Ovary (tissue), 9 donors: Measurements from ENCODE around the gene SNORC. TPM values are rescaled to one million over a fixed set of nuclear protein-coding genes. Genes with fewer than 3 reads are reported as not detected.
A peak's percentile ranks its signal among the peaks of the same experiment; 100 is the strongest.

Source experiments
- DNase-seq, 5 donors: peaks; one replicate each; pipeline ENCODE4 v3.0.0-alpha.2; 2019 to 2020
- H3K27ac ChIP-seq, 2 donors: fragments of 200-600 bp; one replicate each; pipeline versions ENCODE4 v1.5.1 to v1.8.0; 2019 to 2022
- H3K27me3 ChIP-seq: fragments of 200-600 bp; one replicate; pipeline ENCODE4 v1.8.0; 2022
- H3K36me3 ChIP-seq: fragments of 200-600 bp; sonication (generic); one replicate; pipeline ENCODE4 v1.5.1; 2019
- H3K4me1 ChIP-seq: one replicate; pipeline ENCODE4 v1.8.1; 2013; ENCODE audit warnings: mild to moderate bottlenecking, moderate library complexity; ENCODE audit not compliant: insufficient read depth
- H3K4me3 ChIP-seq: fragments of 200-600 bp; sonication (generic); one replicate; pipeline ENCODE4 v1.5.1; 2017
- H3K9me3 ChIP-seq, 2 donors: fragments of 200-600 bp in 1 of 2; sonication (generic) in 1 of 2; one replicate each; pipeline versions ENCODE4 v1.5.1 to v1.8.1; 2013 to 2019; ENCODE audit warnings: mild to moderate bottlenecking in 1 of 2, moderate library complexity in 1 of 2
- EP300 ChIP-seq: sonication (generic); formaldehyde crosslinking; IDR thresholded peaks from one replicate; pipeline ENCODE4 v1.6.1; 2017; ENCODE audit warnings: antibody characterized with exemption
- POLR2A ChIP-seq: fragments of 450-650 bp; IDR thresholded peaks from one replicate; pipeline ENCODE4 v1.6.1; 2017; ENCODE audit warnings: antibody characterized with exemption, mild to moderate bottlenecking, moderate library complexity
- WGBS, 3 donors: extraction: QIAGEN DNeasy Blood & Tissue Kit in 1 of 3; methylation state at CpG; one replicate each; pipeline versions ENCODE4 v1.1.5 to v1.1.7; 2013 to 2017; 5-methylcytosine and 5-hydroxymethylcytosine counted together
- intact Hi-C, 4 donors: fragments of 100-400 bp; cut with DNase I; formaldehyde crosslinking; loops; one replicate each; pipeline versions ENCODE4 v1.11.0 to v1.15.1; 2022 to 2023
- polyA plus RNA-seq, 2 donors: library from polyadenylated mRNA; stranded (reverse); fragments of 200-250 nt in 1 of 2; fragments of 350-450 nt in 1 of 2; fragmentation: Illumina TruSeq in 1 of 2; extraction: RNeasy Lipid Tissue Mini Kit (QIAGEN cat#74804) in 1 of 2; gene quantifications; one replicate each; pipeline ENCODE4 v1.2.3, GENCODE V29; 2013 to 2014
- total RNA-seq, 7 donors: library from RNA; depleted of rRNA in 2 of 7; stranded (reverse); fragments of >200 nt in 2 of 7; fragmentation: NEBNext Ultra II Directional in 3 of 7; extraction: Animal tissue kit (Norgen Biotek cat#: 25700) in 3 of 7; gene quantifications; one replicate each; pipeline versions ENCODE4 v1.1.0 to v1.2.4, GENCODE V29; 2016 to 2023
- TF ChIP-seq, protein P1 (sequence below), 3 donors: fragments of 450-650 bp in 2 of 3; fragments of 200-600 bp in 1 of 3; IDR thresholded peaks; one replicate each; pipeline versions ENCODE4 v1.5.1 to v1.8.0; 2016 to 2022; ENCODE audit warnings: antibody characterized with exemption in 3 of 3, mild to moderate bottlenecking in 1 of 3
- donor health status: DM: no; HTN: no; CAD: no; lungs with moderate emphysema.
- donor health status: DM: no; HTN: no; CAD: no.
- donor health status: Bipolar disorder and iron deficiency.
- donor health status: DM: yes; HTN: yes; CAD: no.
- donor health status: DM: no; HTN: no; CAD: no.
- donor health status: DM: yes; HTN: yes; CAD: no.

SNORC gene
- total and polyA plus RNA-seq, 9 donors = 0.10 to 2.9 (median 1.1) TPM

DNA sequence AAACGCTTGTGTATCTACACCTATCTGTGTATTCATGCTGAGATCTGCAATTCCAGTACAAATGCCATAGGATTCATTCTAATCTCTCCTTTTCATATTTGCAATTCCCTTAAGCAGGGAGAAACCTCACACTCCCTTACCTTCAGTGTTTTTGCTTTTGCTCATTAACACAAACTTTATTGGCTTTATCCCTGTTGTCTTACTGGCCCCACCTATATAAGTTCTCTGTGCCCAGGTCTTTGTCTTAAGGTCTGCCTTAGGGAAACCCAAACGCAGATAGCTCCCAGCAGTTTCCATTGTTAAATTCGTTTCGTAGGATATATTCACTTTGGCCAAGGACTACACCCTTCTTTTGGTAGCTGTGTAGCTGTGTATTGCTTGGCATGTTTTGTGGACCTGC lies 4.0 kb upstream of the SNORC start:
- Histone ChIP-seq H3K36me3 (no peaks in the 10 kb centered on the region), H3K4me1 (no peaks in the 10 kb centered on the region), H3K9me3 (no peaks in the 10 kb centered on the region), H3K27me3 (no peaks in the 10 kb centered on the region), H3K4me3 (no peak overlapping the region), H3K27ac (no peak overlapping the region)
- no peak for DNase-seq
- TF ChIP-seq POLR2A = no peak
- TF ChIP-seq, protein P1, sequence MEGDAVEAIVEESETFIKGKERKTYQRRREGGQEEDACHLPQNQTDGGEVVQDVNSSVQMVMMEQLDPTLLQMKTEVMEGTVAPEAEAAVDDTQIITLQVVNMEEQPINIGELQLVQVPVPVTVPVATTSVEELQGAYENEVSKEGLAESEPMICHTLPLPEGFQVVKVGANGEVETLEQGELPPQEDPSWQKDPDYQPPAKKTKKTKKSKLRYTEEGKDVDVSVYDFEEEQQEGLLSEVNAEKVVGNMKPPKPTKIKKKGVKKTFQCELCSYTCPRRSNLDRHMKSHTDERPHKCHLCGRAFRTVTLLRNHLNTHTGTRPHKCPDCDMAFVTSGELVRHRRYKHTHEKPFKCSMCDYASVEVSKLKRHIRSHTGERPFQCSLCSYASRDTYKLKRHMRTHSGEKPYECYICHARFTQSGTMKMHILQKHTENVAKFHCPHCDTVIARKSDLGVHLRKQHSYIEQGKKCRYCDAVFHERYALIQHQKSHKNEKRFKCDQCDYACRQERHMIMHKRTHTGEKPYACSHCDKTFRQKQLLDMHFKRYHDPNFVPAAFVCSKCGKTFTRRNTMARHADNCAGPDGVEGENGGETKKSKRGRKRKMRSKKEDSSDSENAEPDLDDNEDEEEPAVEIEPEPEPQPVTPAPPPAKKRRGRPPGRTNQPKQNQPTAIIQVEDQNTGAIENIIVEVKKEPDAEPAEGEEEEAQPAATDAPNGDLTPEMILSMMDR (IDR thresholded peaks at IDR 0.05) = no peak
- no peak for TF ChIP-seq EP300
- intact Hi-C loops = no loop called here
- 86 to 91% (median 89%) methylated on average over 4 of the region's 4 CpGs for WGBS, 3 donors

DNA sequence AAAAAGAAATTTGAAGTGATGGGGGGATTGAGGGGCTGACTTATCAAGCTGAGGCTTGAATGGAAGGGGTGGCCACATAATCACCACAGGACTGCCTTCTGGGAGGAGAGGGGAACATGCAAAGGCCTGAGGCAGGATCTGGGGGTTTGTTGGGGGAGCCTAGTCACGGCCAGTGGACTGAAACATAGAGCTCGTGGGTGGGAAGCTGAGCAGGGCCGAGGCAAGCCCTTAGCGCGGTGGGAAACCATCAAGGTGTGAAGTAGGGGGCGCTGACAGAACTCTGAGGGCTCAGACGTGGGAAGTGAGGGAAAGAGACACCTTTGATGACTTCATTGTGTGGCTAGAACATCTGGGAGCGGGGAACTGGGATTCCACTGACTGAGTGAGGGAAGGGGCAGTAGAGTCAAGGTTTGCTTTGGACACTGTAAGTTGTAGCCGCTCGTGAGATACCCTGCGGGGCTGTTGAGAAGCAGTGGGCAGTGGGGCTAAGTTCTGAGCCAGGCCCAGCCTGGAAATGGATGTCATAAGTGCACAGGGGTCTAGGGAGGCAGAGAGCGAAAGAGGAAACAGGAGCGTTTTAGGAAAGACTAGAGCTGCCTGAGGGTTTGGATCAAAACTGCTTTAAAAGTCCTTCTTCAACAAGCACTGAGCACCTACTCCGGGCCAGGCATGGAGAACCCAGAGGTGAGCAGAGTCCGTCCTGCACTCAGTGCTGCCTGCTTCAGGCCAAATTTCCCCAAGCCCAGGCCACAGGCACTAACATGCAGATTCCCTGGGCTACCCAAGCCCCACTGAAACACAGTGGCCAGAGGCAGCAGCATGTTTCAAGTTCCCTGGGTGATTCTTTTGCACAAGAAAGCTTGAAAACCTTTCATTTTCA lies 686 bp upstream of the SNORC start:
- TF ChIP-seq POLR2A = no peak
- no peak for TF ChIP-seq EP300
- TF ChIP-seq, protein P1 (IDR thresholded peaks at IDR 0.05) = no peak
- no peak for DNase-seq
- no peak overlapping the region for H3K4me3 ChIP-seq
- H3K4me1 ChIP-seq = no peaks in the 10 kb centered on the region
- no peaks in the 10 kb centered on the region for H3K9me3 ChIP-seq
- H3K27me3 ChIP-seq = no peaks in the 10 kb centered on the region
- no peaks in the 10 kb centered on the region for H3K36me3 ChIP-seq
- H3K27ac ChIP-seq = no peak overlapping the region
- WGBS, 3 donors = 64 to 66% (median 65%) methylated on average over 15 of the region's 15 CpGs
- intact Hi-C loops = no loop called here

DNA sequence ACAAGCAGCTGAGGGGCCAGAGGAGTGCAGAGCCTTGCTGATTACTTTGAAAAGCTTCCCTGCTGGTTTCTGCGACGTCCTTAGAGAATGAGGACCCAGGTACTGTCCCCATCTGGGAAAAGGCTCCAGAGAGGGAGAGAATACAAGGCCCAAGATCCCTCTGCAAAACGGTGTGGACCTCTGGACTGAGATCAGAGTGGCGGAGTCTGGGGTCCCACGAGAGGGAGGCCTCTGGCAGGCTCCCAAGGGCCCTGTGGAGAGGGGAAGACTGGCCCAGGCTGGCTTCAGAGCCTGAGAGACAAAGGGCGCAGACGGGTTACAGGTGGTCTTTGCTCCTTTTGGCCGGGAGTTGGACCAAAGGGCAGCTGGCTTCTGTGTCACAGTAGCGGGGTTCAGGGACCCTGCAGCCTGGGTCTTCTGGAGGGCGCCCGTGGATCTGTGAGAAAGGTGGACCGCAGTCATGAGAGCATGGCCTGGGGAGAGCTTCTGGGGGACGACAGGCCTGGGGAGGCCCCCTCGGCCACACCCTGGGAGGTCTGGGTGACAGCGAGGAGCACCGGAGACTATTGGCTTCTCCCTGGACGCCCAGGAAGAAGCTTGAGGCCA lies 805 bp downstream of the SNORC start:
- DNase-seq = peak in 2 of 5 donors; percentile 4 to 19
- intact Hi-C loops = no loop called here
- H3K4me3 ChIP-seq = no peak overlapping the region
- no peaks in the 10 kb centered on the region for H3K27me3 ChIP-seq
- no peak for TF ChIP-seq EP300
- TF ChIP-seq POLR2A = no peak
- TF ChIP-seq, protein P1 (IDR thresholded peaks at IDR 0.05) = no peak
- no peaks in the 10 kb centered on the region for H3K36me3 ChIP-seq
- no peak overlapping the region for H3K27ac ChIP-seq
- H3K4me1 ChIP-seq = peaks cover 3% of the 10 kb centered on the region
- no peaks in the 10 kb centered on the region for H3K9me3 ChIP-seq
- 80 to 85% (median 80%) methylated on average over 17 of the region's 17 CpGs for WGBS, 3 donors

DNA sequence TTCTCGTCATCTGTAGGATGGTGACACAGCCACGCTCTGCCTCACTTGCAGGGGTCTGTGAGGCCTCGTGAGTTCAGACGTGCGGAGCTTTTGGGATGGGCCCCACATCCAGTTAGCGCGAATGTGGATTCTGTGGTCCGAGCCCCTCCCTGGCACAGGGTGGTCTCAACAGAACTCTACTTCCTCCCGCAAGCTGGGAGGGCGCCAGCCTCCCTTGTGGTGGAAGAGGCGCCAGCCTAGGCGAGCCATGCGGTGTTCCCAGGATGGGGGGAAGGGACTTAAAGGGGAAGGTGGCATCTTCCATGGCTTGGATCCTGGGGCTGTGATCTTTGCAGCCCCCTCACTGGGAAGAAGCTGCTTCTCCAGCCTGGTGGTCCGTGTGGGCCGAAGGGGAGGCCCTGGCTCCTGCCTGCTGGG lies 1.4 kb downstream of the SNORC start:
- Histone ChIP-seq H3K4me3 (no peak overlapping the region), H3K9me3 (no peaks in the 10 kb centered on the region), H3K27ac (no peak overlapping the region), H3K36me3 (no peaks in the 10 kb centered on the region), H3K27me3 (no peaks in the 10 kb centered on the region), H3K4me1 (peaks cover 4% of the 10 kb centered on the region)
- no peak for TF ChIP-seq POLR2A
- DNase-seq = peak in 1 of 5 donors; percentile 4
- intact Hi-C loops = no loop called here
- 80 to 85% (median 84%) methylated on average over 14 to 15 of the region's 15 CpGs for WGBS, 3 donors
